ENCODE results near the gene KRT72. TPM values are rescaled to one million over a fixed set of nuclear protein-coding genes. Genes with fewer than 3 reads are reported as not detected.

KRT72 gene
- total RNA-seq, 1 donor from 2014 or later, result not detected

DNA sequence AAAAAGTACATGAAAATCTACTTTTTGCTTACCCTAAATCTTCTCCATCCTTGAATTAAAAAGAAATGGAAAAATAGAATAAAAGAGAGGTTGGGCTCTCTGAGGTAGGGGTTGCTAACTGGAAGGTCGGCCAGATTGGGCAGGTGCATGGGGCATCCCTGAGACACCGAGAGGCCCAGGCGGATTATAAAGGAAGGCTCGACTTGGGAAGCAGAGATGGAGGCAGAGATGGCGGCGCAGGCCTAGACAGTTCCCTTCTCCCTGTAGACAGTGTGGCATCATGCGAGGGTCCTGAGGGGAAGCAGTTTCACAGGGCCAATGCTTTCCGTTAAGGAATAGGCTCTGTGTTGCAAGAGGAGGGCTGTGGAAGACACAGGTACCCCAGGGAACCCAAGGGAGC, 23.9 kb downstream of the KRT72 start:
- Histone ChIP-seq H3K36me3 (no peaks in the 10 kb centered on the region), H3K27ac (no peak overlapping the region), H3K4me3 (no peak overlapping the region), H3K9me3 (no peaks in the 10 kb centered on the region), H3K4me1 (no peaks in the 10 kb centered on the region), H3K27me3 (no peaks in the 10 kb centered on the region)
- no peak for TF ChIP-seq CTCF (IDR thresholded peaks at IDR 0.05)
- DNase-seq, result peak; percentile 11
- intact Hi-C loops (cut with DNase I), result no loop called here
- ATAC-seq, result no peak

DNA sequence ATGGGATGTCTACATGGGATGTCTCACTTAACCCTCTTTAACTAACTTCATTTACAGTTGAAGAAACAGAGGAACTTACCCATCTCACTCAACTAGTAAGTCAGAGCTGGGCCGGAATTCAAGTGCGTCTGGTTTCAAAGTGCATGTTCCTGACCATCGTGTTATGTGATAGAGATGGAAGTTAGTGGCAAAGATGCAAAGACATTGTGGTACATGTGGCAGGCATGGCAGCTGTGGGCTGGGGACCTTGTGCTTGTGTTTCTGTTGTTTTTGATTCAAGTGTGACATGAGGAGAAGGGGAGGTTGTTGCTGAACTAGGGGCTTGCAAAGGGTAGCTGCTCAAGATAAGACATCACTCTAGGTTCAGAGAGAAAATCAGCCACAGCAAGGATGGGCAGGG, 25.3 kb downstream of the KRT72 start:
- no peaks in the 10 kb centered on the region for H3K9me3 ChIP-seq
- H3K4me3 ChIP-seq, result no peak overlapping the region
- no peak for TF ChIP-seq CTCF (IDR thresholded peaks at IDR 0.05)
- H3K27me3 ChIP-seq, result no peaks in the 10 kb centered on the region
- DNase-seq (peak; percentile 12), ATAC-seq (no peak)
- no peaks in the 10 kb centered on the region for H3K4me1 ChIP-seq
- no peaks in the 10 kb centered on the region for H3K36me3 ChIP-seq
- H3K27ac ChIP-seq, result no peak overlapping the region
- intact Hi-C loops (cut with DNase I), result no loop called here

DNA sequence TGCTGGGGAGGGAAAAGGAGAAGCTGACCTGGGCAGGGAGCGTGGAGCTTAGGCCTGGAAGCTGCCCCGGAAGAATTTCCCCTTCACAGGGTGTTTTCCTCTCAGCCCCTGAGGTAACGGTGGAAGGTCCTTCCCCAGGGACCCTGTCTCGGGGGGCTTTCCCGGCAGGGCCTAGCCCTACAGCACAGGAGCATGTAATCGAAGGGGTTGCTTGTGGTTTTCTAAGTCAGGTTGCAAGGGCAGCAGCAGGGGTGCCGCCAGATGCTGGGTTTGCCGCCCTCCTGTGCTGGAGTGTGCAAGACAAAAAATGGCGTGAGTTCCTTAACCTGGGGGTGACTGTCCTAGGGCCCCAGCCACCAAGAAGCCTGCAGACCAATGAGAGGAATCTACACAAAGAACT, 26.0 kb downstream of the KRT72 start:
- Histone ChIP-seq H3K4me1 (no peaks in the 10 kb centered on the region), H3K9me3 (no peaks in the 10 kb centered on the region), H3K36me3 (no peaks in the 10 kb centered on the region), H3K27me3 (no peaks in the 10 kb centered on the region), H3K4me3 (no peak overlapping the region), H3K27ac (no peak overlapping the region)
- no peak for TF ChIP-seq CTCF (IDR thresholded peaks at IDR 0.05)
- DNase-seq, result peak; percentile 32
- intact Hi-C loops (cut with DNase I), result no loop called here
- ATAC-seq, result no peak

DNA sequence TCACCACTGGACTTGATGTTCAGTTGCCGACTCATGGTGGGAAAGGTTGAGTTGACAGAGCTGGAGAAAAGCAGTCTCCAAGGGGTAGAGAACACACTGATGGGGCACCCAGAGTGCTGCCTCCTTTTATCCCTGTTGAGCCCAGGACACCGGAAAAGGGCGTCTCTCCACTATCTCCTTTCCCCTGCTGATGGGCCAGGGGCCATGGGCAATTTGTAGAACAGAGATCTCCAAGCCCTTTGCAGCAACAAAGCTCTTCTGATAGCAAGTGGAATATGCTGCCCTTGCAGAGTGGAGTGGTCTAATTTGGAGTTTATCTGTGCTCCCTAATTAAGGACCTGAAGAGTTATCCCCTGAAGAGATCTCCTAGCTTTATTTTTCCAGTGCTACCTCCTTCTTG, 27.5 kb downstream of the KRT72 start, which contains the start of gene KRT74:
TSS of gene KRT74 (minus strand) at position 101 of the 400 bp plus-strand sequence. CDS start at position 35, 66 bp downstream.
- no peak for ATAC-seq
- H3K9me3 ChIP-seq, result no peaks in the 10 kb centered on the region
- H3K27me3 ChIP-seq, result peaks cover 6% of the 10 kb centered on the region
- no peaks in the 10 kb centered on the region for H3K36me3 ChIP-seq
- intact Hi-C loops (cut with DNase I), result no loop called here
- no peak for TF ChIP-seq CTCF (IDR thresholded peaks at IDR 0.05)
- H3K4me3 ChIP-seq, result no peak within 1 kb of the TSS
- DNase-seq, result no peak
- no peak within 1 kb of the TSS for H3K27ac ChIP-seq
- no peaks in the 10 kb centered on the region for H3K4me1 ChIP-seq

DNA sequence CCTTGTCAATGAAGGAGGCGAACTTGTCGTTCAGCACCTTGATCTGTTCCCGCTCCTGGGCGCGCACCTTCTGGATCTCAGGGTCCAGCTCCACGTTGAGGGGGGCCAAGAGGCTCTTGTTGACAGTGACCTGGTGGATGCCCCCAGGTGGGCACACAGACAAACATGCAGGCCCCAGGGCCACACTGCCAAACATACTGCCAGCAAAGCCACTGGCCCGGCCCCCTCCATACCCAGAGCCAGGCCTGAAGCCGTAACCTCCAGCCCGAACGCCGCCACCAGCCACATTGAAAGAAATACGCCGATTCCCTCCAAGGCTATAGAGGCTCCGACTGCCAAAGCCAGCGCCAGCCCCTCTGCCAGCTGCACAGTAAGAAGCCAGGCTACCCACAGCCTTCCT, 28.0 kb downstream of the KRT72 start:
- Histone ChIP-seq H3K27ac (no peak overlapping the region), H3K36me3 (no peaks in the 10 kb centered on the region), H3K4me3 (no peak overlapping the region), H3K4me1 (no peaks in the 10 kb centered on the region), H3K9me3 (no peaks in the 10 kb centered on the region), H3K27me3 (peaks cover 6% of the 10 kb centered on the region)
- DNase-seq (no peak), ATAC-seq (no peak)
- intact Hi-C loops (cut with DNase I), result no loop called here
- no peak for TF ChIP-seq CTCF (IDR thresholded peaks at IDR 0.05)

DNA sequence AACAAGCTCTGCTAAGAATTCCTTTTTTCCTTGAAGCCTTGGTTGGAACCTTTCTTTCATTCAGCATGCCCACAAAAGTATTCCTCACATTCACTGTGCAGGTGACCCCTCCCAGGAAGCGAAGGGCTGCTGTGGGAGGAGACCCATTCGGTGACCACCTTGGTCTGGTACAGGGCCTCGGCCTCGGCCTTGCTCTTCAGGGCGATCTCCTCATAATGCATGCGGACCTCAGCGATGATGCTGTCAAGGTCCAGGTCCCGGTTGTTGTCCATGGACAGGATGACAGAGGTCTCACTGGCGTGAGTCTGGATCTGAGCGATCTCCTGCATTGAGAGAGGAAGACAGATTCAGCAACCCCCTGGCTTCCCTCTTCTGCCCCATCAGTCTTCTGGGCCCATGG, 30.8 kb downstream of the KRT72 start:
- no peak overlapping the region for H3K4me3 ChIP-seq
- H3K9me3 ChIP-seq, result no peaks in the 10 kb centered on the region
- DNase-seq, result peak; percentile 29
- H3K27ac ChIP-seq, result no peak overlapping the region
- H3K27me3 ChIP-seq, result peaks cover 24% of the 10 kb centered on the region
- no peaks in the 10 kb centered on the region for H3K36me3 ChIP-seq
- no peak for ATAC-seq
- TF ChIP-seq CTCF (IDR thresholded peaks at IDR 0.05), result no peak
- intact Hi-C loops (cut with DNase I), result no loop called here
- no peaks in the 10 kb centered on the region for H3K4me1 ChIP-seq
